AG10803 (cell line): ENCODE data around the gene ZNF581.

Experiments used
- DNase-seq: peaks from one replicate; pipeline ENCODE4 v3.0.0; 2010; ENCODE audit warnings: low read depth
- H3K4me3 ChIP-seq: 2 replicates; pipeline ENCODE4 v1.5.1; 2011; ENCODE audit warnings: mild to moderate bottlenecking, low read length, control low read depth
- CTCF ChIP-seq: conservative IDR thresholded peaks from 2 replicates; pipeline ENCODE4 v1.5.1; 2011; ENCODE audit warnings: mild to moderate bottlenecking, low read length, control low read depth, inconsistent platforms

ZNF581 gene

GRCh38 chr19:55617426-55617825, 26.0 kb upstream of the ZNF581 start:
- DNase-seq, result no peak
- TF ChIP-seq CTCF, result no peak
- no peak overlapping the region for H3K4me3 ChIP-seq

GRCh38 chr19:55618426-55618825, 25.0 kb upstream of the ZNF581 start:
- TF ChIP-seq CTCF, result no peak
- H3K4me3 ChIP-seq, result no peak overlapping the region
- DNase-seq, result no peak

DNA sequence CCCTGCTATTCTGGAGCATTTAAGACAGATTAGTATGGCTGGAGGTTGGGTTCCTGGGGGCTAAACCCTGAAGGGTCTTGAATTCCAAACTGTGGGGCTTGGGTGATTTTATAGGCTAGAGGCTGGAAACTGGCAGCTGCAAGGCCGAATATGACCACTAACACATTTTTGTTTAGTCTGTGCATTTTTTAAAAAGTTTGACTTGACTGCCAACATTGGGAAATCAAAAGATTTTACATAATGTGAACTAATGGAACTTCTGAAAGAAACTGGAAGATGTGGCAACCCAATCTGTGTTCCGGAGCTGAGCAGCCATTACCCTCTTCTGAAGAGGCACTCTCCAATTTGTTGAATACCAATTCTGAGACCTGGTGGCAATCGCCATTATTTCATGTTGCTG, 24.2 kb upstream of the ZNF581 start:
- H3K4me3 ChIP-seq, result no peak overlapping the region
- peak; percentile 80 for DNase-seq
- TF ChIP-seq CTCF, result no peak; the same call in 1 of the 2 replicates

GRCh38 chr19:55620410-55621204, 22.8 kb upstream of the ZNF581 start:
- no peak overlapping the region for H3K4me3 ChIP-seq
- DNase-seq, result peak; percentile 78
- no peak for TF ChIP-seq CTCF

DNA sequence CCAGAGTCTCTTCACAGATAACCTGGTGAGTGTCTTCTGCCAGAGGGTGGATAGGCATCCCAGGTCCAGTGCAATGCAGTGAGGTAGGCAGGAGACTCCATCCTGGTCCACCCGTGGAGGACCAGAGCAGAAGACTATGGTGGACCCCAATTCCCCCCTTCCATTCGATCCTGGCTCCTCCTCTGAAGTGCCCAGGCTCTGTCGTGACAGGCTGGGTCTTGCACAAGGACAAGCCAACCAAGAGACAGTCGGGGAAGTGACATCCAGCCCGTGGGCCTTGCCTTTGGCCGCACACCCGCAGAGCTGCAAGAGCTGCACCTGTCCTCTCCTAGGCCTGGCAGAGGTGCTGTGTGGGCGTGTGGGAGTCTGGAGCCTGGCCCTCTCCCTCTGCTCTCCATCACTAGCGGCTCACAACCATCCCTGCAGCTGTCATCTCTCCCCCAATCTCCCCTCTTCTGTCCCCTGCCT, 22.2 kb upstream of the ZNF581 start:
- TF ChIP-seq CTCF, result no peak
- H3K4me3 ChIP-seq, result no peak overlapping the region
- no peak for DNase-seq

DNA sequence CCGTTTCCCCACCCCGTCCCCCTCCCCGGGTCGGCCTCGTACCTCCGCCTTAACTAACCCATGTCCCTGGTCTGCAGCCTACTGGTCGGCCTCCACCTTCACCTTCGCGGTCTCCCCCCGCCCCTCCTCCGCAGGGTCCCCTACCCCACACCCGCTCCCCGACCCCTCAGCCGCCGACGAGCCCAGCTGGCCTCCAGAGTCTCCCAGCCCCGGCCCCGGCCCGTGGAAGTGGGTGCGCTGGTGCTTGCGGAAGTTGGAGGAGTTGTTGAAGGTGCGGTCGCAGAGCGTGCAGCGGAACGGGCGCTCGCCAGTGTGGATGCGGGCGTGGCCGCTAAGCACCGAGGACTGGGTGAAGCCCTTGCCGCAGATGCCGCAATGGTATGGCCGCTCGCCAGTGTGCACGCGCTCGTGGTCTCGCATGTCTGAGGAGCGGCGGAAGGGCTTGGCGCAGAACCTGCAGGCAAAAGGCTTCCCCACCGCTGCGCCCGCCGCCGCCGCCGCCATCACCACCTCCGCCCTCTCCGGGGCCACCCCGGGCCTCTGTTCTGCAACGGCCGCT, 21.7 kb upstream of the ZNF581 start:
- no peak overlapping the region for H3K4me3 ChIP-seq
- no peak for DNase-seq
- TF ChIP-seq CTCF, result no peak
